Measurements from ENCODE around the gene RENBP.

- no peak for TF ChIP-seq CTCF (IDR thresholded peaks at IDR 0.05)
- no peak for TF ChIP-seq POLR2A (IDR thresholded peaks at IDR 0.05)
Measured at GRCh38 chrX:153897899-153898298, 46.5 kb downstream of the RENBP start.

Data from body of pancreas (tissue), 4 donors.